Inferior parietal cortex (tissue), 1 donor: ENCODE data around the gene ZNF785.
"Not testable (repeated sequence)": the region's sequence is repeated elsewhere in the genome, so short reads cannot be mapped to it uniquely, and the experiment has no call there.

ENCODE experiments used
- DNase-seq: peaks from one replicate; pipeline ENCODE4 v3.0.0-alpha.2; 2016; ENCODE audit errors: extremely low spot score

Gene ZNF785

DNA sequence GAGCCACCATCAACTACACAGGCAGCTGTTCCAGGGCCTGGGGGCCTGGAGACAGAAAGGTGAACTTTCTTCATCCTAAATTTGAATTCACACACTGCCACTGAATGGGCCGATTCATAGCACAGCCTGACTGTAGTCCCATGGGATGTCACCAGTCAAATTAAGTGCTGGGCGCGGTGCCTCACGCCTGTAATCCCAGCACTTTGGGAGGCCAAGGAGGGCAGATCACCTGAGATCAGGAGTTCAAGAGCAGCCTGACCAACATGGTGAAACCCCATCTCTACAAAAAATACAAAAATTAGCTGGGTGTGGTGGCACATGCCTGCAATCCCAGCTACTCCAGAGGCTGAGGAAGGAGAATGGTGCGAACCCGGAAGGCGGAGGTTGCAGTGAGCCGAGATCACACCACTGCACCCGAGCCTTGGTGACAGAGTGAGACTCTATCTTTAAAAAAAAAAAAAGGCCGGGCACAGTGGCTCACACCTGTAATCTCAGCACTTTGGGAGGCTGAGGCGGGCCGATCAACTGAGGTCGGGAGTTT, 45.4 kb downstream of the ZNF785 start:
- DNase-seq: not testable (repeated sequence)

- no peak for DNase-seq
These were observed 46.2 kb downstream of the ZNF785 start for GRCh38 chr16:30539000-30539964.

- DNase-seq: not testable (repeated sequence)
These were observed 49.0 kb downstream of the ZNF785 start for GRCh38 chr16:30536391-30537024.

DNA sequence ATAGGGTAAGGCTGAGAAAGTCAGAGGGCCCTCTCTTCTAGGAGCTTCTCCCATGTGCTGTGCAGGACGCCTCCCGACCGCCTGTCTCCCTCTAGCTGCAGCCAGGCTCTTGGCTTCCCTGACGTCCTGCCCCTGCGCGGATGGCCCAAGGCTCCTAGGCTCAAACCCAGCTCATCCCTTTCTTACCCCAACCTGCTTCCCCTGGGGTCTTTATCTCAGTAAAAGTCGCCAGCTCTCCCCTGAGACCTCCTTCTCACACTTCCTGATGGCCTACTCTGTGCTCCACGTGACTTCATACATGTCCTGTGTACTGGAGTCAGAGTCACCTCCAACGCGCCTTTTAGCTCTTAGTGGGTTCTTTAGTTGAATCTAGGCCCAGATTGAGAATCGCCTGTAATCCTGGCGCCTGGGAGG, 49.7 kb downstream of the ZNF785 start:
- DNase-seq: no peak

- DNase-seq: peak; percentile 27
These were observed 50.3 kb downstream of the ZNF785 start for GRCh38 chr16:30535106-30535776.

DNA sequence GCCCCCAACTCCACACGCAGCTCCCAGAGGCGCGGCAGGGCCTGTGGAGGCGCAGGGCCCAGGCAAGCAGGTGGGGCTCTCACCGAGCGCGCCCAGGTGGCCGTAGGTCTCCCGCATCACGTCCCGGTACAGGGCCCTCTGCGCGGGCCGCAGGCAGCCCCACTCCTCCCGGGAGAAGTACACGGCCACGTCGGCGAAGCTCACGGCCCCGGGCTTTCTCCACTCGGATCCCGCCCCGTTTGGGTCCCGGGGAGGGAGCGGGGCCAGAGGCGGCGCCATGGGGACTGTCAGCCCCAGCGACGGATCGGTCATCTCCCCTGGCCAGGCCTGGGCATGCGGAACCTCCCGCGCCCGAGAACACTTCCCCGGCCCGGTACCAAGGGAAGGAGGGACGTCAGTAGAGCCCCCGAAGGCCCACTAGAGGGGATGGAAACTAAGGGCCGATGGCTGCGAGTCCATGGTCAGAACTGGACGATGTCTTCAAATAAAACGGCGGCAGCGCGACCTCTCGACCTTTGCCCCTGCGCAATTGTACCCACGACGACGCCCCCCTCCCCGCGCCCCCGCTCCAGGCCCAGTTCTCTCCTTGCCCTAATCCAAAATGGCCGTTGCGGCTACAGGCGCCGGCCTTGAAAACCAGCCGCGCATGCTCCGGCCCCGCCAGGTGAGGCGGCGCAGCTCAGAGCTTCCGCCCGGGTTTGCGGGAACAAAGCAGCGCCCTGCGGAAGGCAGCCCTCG, 51.0 kb downstream of the ZNF785 start, which contains the start of gene ZNF747:
Gene ZNF747, minus strand, starts transcription at position 491 of the 738 bp plus-strand sequence. Its CDS starts 179 bp downstream, at position 312.
- DNase-seq: peak; percentile 96

- no peak for DNase-seq
These were observed 51.6 kb downstream of the ZNF785 start for GRCh38 chr16:30533748-30534367.

- no peak for DNase-seq
These were observed 52.4 kb downstream of the ZNF785 start for GRCh38 chr16:30533146-30533522.

DNA sequence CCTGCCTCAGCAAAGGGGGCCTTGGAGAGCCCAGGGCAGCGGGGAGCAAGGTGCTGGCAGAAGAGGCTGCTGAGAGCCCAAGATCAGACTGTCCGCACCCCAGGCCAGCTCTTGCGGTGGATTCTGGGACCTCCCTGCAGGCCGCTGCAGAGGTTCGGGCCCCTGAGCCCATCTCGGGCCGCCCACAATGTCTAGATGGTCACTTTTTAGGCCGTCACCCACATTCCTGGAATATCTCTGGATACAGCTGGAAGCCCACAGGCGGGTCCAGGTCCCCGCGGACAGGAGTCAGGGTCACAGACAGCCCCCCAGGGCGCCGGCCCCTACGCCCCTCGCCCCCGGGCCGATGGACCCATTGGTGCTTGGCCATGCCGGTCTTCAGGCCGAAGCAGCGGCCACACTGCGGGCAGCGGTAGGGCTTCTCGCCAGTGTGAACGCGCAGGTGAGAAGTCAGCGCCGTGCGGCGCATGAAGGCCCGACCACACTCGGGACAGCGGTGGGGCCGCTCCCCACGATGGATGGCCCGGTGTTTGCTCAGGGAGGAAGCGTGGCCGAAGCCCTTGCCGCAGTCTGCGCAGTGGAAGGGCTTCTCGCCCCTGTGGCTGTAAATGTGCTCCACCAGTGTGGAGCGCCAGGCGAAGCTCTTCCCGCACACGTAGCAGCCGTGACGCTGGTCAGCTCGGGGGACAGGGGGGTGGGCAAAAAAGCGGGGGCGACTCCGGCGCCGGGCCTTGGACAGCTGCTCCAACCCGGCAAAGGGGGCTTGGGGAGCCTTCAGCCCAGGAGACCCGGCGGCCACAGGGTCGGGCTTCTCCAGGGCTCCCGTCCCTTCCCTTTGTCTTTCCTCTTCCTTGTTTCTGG, 53.0 kb downstream of the ZNF785 start:
- DNase-seq: no peak
